Umbilical cord (tissue), 2 donors: ENCODE data around the gene GRM2. TPM values are rescaled to one million over a fixed set of nuclear protein-coding genes. Genes with fewer than 3 reads are reported as not detected.

Experiments
- DNase-seq: peaks from one replicate; pipeline ENCODE4 v3.0.0-alpha.2; 2015; ENCODE audit warnings: low spot score
- total RNA-seq: library from RNA; depleted of rRNA; stranded (reverse); fragments of >200 nt; gene quantifications from one replicate; pipeline ENCODE4 v1.2.3, GENCODE V29; 2014; ENCODE audit warnings: low replicate concordance; ENCODE audit not compliant: insufficient read depth

GRM2 gene
- total RNA-seq, 1 donor from 2014 or later, result 0.24 TPM

DNA sequence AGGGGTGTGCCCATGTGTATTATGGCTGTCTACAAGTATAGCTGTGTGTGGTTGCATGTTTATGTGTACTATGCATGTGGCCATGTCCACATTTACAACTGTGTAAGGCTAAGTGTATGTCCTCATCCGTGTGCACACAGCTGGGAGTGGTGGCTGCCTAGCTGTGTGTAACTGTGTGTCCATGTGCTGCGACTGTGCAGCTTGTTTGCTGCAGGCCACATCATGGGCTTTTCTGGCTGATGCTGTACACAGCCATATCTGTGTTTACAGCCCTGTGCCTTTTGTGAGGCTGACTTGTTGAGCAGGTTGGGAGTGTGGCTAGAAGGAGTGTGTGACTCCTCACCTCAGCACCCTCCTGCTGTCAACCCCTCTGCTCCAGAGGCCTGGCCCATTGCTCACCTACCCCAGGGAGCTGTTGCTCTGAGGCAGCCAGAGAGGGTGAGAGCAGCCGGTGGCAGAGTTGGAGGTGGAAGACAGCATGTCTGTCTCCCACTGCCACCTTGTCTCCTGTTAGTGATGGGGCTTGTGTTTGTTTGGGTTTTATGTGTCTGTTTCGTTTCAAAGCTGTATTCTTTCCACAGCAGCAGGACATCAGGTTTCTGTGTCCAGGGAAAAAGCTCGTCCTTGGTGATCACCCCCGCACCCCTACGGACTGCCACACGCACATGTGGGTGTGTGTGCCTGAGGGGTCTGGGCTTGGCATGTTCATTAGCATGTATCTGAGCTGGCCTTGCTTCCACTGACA is 1.4 kb upstream of the GRM2 start:
- no peak for DNase-seq

DNA sequence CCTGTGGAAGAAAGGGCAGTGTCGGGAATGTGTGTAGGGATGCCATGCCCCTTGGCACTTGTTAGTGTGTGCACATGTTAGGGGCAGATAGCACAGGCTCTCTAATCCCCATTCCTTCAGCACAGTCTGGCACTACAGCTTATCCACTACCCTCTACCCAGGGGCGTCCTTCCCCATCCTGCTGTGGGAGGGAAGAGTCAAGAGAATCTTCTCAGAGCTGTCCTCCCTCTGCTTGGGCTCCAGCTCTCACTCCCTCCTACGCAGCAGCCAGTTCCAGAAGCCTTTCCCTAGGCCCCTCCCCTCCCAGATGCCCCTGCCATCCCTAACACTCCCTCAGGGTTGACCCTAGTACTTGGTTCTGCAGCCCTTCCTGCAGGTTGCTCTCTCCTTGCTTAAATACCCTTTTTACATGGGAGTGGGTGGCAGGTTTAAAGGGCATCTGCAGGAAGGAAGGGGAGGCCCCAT is 815 bp upstream of the GRM2 start:
- DNase-seq, result no peak

DNA sequence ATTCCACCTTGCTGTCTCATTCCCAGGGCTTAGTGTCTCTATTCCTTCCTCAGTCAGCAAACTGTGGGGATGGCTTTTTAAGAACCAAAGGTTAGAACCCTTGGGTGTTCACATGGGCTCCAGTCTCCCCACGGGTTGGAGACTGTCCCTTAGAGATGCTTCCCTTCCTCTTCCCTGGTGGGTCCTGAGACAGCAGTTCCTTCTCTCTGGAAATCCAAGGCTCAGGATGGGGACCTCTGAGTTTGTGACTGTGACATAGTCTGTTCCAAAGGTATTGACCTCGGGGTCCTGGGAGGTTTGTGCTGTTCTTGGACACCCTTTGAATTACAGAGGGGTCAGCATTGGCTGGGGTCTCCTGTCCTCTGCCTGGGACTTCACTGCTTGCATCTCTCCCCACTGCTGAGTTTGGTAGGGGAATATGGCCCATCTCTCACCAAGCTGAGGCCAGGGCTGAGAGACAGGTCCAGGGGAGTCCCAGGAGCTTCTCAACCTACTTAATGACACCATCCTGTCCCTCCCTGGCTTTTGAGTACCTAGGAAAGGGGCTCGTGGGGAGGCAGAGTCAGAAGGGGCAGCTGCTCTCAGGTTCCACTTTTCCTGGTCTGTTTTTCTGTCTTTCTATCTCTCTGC is 1.5 kb downstream of the GRM2 start:
- DNase-seq, result no peak

DNA sequence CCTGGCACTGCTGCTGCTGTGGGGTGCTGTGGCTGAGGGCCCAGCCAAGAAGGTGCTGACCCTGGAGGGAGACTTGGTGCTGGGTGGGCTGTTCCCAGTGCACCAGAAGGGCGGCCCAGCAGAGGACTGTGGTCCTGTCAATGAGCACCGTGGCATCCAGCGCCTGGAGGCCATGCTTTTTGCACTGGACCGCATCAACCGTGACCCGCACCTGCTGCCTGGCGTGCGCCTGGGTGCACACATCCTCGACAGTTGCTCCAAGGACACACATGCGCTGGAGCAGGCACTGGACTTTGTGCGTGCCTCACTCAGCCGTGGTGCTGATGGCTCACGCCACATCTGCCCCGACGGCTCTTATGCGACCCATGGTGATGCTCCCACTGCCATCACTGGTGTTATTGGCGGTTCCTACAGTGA is 2.1 kb downstream of the GRM2 start:
- DNase-seq, result no peak

DNA sequence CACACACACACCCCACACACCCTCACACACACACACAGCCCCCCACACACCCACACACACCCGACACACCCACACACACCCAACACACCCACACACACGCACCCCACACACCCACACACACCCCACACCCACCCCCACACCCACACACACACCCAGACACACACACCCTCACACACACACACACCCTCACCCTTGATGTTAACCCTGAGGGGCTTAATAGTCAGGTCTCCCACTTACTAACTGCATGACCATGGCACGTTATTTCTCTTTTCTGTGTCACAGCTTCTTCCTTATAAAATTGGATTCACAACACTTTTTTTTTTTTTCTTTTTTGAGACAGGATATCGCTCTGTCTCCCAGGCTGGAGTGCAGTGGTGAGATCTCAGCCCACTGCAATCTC is 2.8 kb downstream of the GRM2 start:
- DNase-seq, result no peak

DNA sequence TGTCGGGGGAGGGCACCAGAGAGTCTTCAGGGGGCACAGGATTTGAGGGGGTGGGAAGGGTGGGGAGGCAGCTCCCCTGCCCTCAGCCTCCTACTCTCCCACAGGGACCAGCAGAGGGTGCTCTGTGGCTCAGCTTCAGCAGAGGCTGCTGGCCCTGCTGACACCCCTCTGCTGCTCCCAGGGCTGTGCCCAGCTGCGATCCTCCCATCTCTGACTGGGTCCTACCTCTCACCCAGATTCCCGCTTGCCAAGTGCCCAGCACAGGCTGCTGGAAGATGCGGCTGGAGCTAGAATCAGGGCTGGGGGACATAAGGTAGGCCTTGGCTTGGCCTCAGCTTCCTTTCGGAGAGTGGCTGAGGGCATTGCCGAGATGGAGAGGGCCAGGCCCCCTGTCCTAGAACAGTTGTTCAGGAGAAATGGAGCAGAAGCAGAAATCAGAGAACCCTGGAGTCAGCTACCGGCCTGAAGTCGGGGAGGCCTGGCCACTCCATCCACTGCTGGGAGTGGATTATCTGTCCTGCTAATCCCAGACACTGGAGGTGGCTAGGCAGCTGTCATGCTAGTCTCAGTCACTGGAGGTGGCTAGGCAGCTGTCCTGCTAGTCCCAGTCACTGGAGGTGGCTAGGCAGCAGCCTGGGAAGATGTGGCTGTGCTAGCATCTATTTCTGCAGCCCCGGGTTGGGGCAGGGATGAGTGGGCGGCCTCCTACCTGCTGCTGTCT is 3.9 kb downstream of the GRM2 start:
- no peak for DNase-seq

DNA sequence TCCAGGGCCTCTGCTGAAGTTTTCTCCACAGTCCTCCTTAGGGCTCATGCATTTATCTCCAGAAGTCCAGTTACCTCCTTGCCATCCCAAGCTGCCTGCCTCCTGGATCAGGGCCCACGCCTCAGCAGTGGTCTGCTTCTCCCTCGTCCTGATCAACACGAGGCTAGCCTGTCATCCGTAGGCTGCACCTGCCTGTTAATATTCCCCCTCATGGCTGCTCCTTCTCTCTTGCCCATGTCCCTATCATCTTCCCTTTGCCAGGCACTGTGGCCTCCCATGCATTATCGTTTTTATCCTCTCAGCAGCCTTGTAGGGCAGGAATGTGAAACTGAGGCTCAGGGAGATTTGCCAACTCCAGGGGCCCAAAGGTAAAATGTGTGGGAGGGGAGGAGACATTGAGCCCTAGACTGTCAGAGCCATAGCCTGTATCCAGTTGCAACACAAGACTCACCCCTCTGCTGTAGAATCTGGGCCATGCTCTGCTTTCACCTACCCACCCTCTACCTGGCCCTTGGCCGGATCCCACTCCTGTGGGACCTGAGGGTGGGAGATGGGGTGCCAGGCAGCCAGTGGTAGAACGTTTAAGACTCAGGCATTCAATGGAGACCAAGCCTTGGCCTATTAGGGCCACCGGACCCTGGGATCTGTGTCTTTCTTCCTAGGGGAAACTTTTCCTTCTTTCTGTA is 4.6 kb downstream of the GRM2 start:
- DNase-seq, result no peak

DNA sequence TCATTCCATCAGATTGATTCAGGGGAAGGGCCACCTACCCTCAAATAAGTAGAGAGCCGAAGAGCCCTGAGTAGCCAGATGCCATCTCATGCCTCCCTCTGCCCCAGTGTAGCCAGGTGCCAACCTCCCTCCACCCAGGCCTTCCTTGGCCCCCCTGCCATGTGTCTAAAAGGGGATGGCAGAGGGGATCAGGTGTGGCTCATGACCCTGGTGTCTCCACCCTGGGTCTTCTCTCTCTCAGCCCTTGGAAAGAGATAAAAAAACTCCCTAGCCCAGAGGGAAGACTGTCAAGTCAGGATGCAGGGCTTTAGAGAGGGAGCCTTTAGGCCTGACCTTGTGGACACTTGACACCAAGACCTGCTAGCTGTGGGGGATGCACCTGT is 5.2 kb downstream of the GRM2 start:
- DNase-seq, result no peak

DNA sequence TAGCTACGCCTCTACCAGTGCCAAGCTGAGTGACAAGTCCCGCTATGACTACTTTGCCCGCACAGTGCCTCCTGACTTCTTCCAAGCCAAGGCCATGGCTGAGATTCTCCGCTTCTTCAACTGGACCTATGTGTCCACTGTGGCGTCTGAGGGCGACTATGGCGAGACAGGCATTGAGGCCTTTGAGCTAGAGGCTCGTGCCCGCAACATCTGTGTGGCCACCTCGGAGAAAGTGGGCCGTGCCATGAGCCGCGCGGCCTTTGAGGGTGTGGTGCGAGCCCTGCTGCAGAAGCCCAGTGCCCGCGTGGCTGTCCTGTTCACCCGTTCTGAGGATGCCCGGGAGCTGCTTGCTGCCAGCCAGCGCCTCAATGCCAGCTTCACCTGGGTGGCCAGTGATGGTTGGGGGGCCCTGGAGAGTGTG is 5.7 kb downstream of the GRM2 start:
- no peak for DNase-seq

DNA sequence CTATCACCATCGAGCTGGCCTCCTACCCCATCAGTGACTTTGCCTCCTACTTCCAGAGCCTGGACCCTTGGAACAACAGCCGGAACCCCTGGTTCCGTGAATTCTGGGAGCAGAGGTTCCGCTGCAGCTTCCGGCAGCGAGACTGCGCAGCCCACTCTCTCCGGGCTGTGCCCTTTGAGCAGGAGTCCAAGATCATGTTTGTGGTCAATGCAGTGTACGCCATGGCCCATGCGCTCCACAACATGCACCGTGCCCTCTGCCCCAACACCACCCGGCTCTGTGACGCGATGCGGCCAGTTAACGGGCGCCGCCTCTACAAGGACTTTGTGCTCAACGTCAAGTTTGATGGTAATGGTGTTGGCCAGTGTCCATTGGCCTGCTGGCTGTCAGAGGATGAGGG is 6.1 kb downstream of the GRM2 start:
- DNase-seq, result no peak

DNA sequence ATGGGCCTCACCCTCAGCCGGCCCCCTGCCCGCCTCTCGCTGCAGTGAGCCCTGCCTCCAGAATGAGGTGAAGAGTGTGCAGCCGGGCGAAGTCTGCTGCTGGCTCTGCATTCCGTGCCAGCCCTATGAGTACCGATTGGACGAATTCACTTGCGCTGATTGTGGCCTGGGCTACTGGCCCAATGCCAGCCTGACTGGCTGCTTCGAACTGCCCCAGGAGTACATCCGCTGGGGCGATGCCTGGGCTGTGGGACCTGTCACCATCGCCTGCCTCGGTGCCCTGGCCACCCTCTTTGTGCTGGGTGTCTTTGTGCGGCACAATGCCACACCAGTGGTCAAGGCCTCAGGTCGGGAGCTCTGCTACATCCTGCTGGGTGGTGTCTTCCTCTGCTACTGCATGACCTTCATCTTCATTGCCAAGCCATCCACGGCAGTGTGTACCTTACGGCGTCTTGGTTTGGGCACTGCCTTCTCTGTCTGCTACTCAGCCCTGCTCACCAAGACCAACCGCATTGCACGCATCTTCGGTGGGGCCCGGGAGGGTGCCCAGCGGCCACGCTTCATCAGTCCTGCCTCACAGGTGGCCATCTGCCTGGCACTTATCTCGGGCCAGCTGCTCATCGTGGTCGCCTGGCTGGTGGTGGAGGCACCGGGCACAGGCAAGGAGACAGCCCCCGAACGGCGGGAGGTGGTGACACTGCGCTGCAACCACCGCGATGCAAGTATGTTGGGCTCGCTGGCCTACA is 8.5 kb downstream of the GRM2 start:
- DNase-seq, result no peak

DNA sequence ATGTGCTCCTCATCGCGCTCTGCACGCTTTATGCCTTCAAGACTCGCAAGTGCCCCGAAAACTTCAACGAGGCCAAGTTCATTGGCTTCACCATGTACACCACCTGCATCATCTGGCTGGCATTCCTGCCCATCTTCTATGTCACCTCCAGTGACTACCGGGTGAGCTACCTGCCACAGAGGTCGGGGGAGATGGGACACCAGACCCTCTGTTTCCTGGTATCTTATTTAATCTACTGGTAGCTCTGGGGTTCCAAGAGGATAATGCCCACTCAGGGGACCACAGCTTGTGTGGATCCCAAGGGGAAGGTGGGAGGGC is 9.1 kb downstream of the GRM2 start:
- DNase-seq, result no peak

DNA sequence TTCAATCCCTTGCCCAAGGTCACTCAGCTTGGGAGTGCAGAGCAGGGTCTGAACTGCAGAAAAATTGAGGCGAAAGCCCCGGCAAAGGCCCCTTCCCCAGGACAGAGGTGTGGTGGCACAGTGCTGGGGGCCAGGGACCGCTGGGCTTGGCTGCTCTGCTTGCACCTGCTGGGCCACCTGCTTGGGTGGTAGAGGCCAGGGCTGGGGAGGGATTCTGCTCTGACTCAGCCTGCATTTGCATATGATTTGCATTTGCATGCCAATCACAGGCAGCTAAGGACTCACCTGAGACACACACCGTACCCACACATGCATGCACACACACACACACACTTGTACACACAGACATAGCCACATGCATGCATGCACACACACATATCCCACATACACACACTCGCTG is 9.9 kb downstream of the GRM2 start:
- no peak for DNase-seq

DNA sequence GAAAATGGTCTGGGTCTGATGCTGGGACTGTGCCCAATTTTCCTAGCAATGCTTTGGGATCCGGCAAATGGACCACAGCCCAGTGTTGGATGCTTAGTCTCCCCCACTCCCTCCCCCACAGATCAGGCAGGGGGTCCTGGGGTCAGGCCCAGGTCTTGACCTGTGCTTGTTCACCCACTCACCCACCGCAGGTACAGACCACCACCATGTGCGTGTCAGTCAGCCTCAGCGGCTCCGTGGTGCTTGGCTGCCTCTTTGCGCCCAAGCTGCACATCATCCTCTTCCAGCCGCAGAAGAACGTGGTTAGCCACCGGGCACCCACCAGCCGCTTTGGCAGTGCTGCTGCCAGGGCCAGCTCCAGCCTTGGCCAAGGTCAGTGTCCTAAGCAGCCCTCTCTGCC is 10.6 kb downstream of the GRM2 start:
- DNase-seq, result no peak

DNA sequence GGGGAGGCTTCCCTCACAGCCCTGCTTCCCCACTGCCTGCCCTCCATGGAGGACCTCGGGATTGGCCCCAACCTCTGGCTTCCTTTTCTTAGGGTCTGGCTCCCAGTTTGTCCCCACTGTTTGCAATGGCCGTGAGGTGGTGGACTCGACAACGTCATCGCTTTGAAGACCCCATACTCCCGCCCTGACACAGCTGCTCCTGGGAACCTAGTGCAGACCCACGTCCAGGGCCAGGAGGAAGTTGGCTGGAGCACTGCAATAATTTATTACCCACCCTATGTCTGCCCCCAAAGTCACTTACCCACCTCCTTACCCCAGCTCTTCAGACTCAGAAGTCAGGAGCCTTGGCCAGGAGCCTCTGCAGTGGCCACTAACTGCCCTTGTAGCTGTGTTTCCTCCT is 11.1 kb downstream of the GRM2 start:
- DNase-seq, result no peak

DNA sequence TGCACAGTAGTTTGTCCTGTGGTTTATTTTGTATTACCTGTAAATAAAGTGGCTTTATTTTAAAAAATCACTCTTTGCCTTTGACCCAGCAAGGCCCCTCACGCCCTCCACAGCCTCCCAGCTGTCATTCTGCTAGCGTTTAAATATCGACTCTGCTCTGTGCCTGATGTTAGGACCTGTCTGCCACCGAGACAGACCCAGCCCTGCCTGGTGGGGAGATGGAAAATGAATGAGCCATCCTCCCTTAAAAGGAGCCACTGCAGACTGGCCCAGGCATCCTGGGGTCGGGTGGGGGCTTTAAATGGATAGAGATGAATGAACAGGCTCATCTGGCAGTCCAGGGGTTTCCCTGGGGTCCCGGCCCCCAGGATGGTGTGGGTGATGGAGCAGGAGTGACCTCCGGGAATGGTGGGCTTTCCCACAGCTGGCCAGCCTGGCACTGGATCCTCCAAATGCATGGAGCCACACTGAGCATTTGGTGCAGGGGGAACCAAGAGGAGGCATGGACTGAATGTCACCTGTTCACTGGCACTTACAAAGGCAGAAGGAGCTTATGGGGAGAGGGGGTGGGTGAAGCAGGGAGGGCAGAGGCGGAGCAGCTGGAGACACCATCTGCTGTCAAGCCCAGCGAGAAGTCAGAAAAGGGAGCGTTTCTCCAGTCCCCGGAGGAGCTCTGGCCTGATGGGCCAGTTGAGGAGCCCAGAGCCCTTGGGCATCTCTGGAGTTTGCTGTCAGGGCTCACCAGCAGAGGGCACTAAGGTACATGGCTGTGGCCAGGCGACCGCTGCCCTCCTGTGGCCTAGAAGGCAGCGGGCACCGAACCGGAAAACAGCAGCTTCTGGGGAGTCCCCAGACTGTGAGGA is 11.9 kb downstream of the GRM2 start:
- no peak for DNase-seq

DNA sequence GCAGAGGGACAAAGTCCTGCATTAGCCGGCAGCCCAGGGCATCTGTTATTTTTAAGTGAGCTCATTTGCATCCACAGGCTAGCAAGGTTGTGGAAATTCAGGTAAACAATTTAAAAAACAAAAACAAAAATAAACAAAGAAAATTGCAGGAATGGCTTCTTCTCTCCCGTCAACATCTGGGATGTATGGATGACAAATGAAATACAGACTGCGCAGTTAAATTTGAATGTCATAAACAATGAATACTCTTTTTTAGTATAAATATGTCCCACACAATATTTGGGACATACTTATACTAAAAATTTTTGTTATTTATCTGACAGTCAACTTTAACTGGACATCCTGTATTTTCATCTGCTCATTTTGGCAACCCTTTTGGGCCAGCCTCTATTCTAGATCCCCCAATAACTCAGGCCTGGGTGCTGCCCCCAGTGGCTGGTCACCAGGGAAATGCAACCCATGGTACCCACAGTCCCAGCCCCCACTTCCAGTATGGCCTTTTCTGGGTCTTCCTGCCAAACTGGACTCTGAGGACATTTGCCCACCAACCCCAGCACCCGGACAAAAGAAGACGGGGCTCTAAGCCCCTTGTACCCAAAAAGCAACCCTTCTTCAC is 12.7 kb downstream of the GRM2 start:
- no peak for DNase-seq

DNA sequence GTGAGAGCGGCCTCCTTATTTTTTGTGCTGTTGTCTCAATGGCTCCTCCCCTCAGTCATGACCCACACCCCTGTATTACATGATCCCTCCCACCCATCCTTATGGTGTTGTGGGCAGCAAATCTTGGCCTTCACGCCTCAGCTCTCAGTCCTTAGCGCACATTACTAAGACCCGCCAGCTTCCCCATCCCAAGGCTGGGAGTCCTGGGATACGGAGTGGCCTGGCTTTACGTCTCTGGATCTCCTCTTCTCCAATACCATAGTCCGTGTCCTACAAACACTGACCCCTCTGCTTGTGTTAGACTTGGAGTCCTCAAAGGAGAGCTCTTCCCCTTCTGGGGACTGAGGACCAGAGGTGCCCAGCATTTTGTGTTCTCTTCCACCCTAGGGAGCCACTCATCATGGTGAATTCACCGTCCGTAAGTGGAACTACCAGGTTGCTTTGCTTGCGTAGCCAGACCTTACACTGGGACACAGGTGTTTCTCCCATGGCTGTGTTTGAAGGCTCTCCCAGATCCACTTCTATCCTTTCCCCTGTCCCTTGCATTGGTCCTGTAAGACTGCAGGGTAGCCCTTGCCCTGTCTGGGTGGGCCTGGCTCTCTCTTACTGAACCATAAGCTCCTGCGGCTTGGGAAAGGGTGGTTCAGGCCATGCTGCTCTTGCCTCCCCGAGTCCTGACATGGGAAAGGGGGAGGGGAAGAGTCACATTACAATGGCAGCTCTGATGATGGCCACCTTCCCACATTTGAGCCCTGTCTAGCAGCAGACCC is 13.6 kb downstream of the GRM2 start:
- no peak for DNase-seq

DNA sequence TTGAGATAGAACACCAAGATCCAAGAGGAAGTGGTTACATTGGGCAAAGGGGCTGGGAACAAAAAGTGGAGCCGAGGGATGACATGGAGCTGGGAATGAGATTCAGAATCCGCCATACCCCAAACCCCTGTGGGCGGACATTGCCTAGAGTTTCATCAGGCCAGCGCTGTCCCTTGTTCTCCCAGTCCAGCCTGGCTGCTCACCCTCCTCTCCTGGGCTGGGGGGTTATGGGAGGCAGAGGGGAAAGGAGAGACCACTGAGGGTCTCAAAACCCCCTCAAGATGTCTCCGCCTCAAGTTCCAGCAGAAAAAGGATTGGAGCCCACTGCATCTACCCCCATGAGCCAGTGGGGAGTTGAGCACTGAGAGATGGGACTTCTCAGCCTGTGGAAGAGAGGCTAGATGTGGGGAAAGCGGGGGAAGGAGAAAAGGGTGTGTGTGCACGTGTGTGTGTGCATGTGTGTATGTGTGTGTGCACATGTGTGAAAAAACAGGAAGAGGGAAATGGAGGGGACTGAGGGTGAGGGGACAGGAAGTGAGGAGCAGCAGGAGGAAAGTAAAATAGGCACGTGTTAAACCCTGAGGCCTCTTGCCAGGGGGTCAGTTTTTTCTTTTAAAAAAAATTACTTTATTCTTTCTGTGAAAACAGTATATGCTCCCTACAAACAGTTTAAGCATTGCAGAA is 14.3 kb downstream of the GRM2 start:
- DNase-seq, result no peak
